H7 (cell line): ENCODE measurements around the gene AGAP1. TPM values are rescaled to one million over a fixed set of nuclear protein-coding genes. Genes with fewer than 3 reads are reported as not detected.

ENCODE experiments used
- DNase-seq: peaks from one replicate; pipeline ENCODE4 v3.0.0; 2012
- H3K27me3 ChIP-seq: 2 replicates; pipeline ENCODE4 v1.6.0; 2011; ENCODE audit warnings: mild to moderate bottlenecking, low read length; ENCODE audit not compliant: control insufficient read depth, insufficient read depth
- H3K36me3 ChIP-seq: replicated peaks from 2 replicates; pipeline ENCODE4 v1.5.1; 2011; ENCODE audit warnings: low read length; ENCODE audit not compliant: control insufficient read depth, insufficient read depth
- H3K4me3 ChIP-seq: 2 replicates; pipeline ENCODE4 v1.5.1; 2011; ENCODE audit warnings: low read depth, mild to moderate bottlenecking, control low read depth, low read length, moderate library complexity; ENCODE audit not compliant: insufficient read depth
- total RNA-seq: library from RNA; depleted of rRNA; stranded (reverse); fragments of >200 nt; shearing (Covaris generic); gene quantifications from 2 replicates; pipeline ENCODE4 v1.2.3, GENCODE V29; 2014

Gene AGAP1
- total RNA-seq, 1 experiment from 2014 or later: 12.6 TPM

DNA sequence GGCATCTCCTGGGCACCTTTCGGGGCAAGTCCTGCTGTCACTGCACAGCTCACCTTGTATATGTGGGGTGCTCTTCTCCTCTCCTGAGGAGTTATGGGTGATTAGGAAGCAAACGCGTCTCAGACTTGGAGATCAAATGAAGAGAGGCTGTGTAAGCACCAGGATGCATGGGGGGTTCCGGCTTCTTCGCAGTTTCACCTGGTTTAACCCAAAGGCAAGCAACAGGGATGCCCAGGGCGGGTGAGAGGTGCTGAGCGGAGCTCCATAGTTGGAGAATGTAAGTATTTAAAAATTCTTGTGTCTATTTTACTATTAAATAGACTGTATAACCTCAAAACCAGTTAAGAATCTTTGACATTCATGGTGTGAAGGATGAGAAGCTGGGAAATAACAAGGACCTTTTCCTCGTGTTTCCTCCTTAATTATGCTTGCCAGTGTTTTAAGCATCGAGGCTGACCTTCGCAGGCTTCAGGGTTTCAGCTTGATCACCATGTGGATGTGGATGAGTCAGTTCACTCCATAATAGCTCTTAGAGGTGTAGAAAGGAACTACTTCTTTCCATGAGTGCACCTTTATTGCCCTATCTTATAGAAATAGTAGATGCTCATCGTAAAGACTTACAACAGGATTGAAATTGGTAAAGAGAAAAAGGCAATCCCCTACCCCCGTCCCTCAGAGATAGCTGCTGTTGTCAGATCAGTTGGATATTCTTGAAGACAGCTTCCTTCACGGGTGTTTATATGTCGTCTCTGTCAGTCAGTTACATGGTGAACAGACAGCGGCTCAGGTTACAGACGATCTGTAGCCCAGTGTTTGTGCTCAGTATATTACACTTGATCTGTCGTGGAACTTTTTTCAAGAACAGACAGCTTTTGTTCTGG is 201.1 kb downstream of the AGAP1 start:
- DNase-seq: no peak
- no peaks in the 10 kb centered on the region for H3K36me3 ChIP-seq
- H3K27me3 ChIP-seq: no peaks in the 10 kb centered on the region
- no peak overlapping the region for H3K4me3 ChIP-seq

DNA sequence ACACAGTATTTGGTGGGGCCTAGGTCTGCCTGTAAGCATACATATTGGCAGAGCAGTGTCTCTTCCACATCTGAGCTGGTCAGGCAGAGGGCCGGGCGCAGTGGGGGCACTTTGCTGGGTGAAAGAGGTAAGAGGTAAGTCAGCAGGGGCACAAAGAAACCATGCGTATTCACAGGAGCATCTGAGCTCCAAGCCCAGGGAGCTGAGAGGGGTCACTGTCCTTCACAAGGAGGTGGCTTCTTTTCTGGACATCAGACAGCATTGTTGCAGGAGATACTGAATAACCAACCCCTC is 201.7 kb downstream of the AGAP1 start:
- Histone ChIP-seq H3K4me3 (no peak overlapping the region), H3K27me3 (no peaks in the 10 kb centered on the region), H3K36me3 (no peaks in the 10 kb centered on the region)
- no peak for DNase-seq

DNA sequence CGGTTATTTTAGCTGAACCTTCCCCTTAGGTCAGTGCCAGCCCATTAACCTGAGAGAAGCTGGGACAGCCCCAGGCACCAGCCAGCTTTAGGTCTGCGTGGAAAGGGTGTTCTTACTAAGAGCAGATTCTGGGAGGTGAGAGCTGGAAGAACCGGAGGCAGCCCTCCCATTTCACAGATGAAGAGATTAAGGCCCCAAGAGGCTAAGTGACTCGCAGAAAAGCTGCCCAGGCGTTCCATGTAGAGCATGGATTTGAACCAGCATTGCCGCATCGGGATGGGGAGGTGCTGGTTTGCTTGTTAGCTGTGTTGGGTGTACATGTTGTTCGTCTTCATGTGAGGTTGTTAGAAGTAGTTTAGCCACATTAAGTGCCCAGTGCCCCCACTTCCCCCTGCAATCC is 203.2 kb downstream of the AGAP1 start:
- DNase-seq: no peak
- no peaks in the 10 kb centered on the region for H3K27me3 ChIP-seq
- H3K4me3 ChIP-seq: no peak overlapping the region
- no peaks in the 10 kb centered on the region for H3K36me3 ChIP-seq

DNA sequence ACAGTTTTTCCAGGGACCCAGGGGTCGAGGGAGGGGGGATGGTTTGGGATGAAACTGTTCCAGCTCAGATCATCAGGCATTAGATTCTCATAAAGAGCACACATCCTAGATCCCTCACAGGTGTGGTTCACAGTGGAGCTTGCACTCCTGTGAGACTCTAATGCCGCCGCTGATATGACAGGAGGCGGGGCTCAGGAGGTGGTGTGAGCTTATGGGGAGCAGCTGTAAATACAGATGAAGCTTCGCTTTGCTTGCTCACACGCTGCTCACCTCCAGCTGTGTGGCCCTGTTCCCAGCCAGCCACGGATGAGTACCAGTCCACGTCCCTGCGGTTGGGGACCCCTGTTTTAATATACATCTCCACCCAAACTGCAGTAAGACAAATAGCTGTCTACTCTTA is 204.2 kb downstream of the AGAP1 start:
- Histone ChIP-seq H3K27me3 (no peaks in the 10 kb centered on the region), H3K36me3 (no peaks in the 10 kb centered on the region), H3K4me3 (no peak overlapping the region)
- no peak for DNase-seq

DNA sequence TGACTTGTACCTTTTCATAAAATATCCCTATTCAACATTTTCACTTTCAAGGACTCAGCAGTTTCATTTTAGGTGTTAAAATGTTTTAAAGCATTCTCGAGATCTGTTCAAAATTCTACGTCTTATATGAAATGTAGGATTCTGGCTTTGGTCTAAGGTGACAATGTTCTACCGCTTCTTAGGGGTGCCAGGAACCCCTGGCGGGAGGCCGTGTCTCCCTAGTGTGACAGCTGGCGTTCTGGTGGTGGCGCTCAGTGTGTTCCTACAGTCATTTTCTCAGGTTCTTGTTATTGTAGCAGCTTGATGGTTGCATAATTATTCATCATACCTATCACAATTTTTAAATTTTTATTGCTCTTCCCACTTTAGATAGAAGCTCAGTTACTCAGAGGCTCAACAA is 204.6 kb downstream of the AGAP1 start:
- DNase-seq: no peak
- Histone ChIP-seq H3K27me3 (no peaks in the 10 kb centered on the region), H3K36me3 (no peaks in the 10 kb centered on the region), H3K4me3 (no peak overlapping the region)

- H3K36me3 ChIP-seq: no peaks in the 10 kb centered on the region
- H3K4me3 ChIP-seq: no peak overlapping the region
- no peak for DNase-seq
- no peaks in the 10 kb centered on the region for H3K27me3 ChIP-seq
Measured at GRCh38 chr2:235699576-235699975, 205.7 kb downstream of the AGAP1 start.

DNA sequence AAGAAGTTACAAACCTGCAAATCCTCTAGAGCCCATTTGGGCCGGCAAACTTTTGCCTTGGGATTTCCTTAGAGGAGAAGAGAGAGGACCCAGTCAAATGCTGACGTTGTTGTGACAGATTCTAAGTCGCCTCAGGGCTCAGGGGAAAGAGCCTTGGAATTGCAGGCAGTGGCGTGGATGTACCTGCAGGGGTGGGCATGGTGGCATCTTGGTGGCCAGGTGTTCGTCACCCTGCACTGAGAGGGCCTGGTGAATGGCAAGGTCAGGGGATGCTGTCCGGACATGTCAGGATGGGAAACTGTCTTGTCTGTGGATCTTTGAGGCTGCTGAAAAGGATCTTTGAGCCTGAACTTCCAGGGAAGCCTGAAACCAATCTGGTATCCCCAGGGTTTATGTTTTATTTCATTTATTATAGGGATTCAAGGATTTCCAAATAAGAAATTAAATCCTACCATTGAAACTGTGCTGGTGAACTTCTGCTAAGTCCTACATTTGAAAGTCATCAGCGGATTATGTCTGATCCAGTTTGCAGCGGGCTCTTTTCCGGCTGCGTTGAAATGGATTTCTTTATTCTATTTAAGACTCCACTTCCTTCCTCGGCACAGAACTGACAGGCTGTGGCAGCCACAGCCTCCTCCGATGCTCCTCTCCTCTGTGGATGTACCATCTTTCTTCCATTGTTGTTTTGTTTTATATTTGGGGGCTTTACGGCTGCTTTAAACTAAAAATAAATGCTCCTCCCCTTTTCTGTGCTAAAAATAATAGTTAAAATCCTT is 207.6 kb downstream of the AGAP1 start:
- DNase-seq: no peak

GRCh38 chr2:235702186-235702585 is 208.3 kb downstream of the AGAP1 start:
- Histone ChIP-seq H3K27me3 (no peaks in the 10 kb centered on the region), H3K36me3 (no peaks in the 10 kb centered on the region), H3K4me3 (no peak overlapping the region)
- DNase-seq: no peak

More for the DNA sequence above, 207.6 kb downstream of the AGAP1 start:
- no peaks in the 10 kb centered on the region for H3K36me3 ChIP-seq
- H3K4me3 ChIP-seq: no peak overlapping the region
- H3K27me3 ChIP-seq: no peaks in the 10 kb centered on the region

DNA sequence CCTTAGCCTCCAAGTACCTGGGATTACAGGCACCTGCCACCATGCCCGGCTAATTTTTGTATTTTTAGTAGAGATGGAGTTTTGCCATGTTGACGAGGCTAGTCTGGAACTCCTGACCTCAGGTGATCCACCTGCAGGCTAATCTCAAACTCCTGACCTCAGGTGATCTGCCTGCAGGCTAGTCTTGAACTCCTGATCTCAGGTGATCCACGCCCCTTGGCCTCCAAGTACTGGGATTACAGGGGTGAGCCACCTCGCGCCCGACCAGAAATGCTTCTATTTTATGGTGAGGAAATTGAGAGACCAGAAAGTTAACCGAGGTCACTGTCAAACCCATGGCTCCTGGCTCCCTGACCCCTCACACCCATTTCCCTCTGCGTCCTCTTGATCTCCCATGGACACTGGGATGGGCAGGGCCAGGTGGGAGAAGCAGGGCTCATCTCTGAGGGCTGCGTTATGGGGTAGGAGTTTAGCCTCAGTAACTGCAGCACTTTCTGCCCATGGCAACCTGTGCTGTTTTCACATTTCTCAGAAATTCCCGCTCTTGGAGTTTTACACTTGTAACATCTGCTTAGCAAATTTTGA is 210.0 kb downstream of the AGAP1 start:
- Histone ChIP-seq H3K4me3 (no peak overlapping the region), H3K27me3 (no peaks in the 10 kb centered on the region), H3K36me3 (no peaks in the 10 kb centered on the region)
- DNase-seq: no peak

DNA sequence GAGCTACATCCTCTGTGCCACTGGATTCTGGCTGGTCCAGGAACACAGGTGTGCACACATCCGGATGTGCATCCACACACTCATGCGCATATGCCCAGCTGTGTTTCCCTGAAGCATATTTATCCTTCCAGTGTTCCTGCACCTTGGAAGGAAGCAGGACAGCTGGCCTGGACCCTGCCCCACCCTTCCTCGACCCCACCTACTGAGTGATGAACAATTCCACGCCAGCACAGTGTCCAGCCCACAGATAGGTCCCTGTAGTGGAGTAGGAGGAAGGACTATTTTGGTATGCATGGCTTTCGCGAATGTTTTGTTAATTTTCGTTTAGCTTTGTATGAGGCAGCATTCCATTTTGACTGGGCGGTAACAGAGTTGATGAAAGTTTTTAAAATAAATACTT is 211.5 kb downstream of the AGAP1 start:
- no peaks in the 10 kb centered on the region for H3K36me3 ChIP-seq
- H3K4me3 ChIP-seq: no peak overlapping the region
- no peaks in the 10 kb centered on the region for H3K27me3 ChIP-seq
- no peak for DNase-seq

GRCh38 chr2:235706506-235706905 is 212.7 kb downstream of the AGAP1 start:
- Histone ChIP-seq H3K36me3 (no peaks in the 10 kb centered on the region), H3K4me3 (no peak overlapping the region), H3K27me3 (no peaks in the 10 kb centered on the region)
- DNase-seq: no peak

- H3K4me3 ChIP-seq: no peak overlapping the region
- H3K36me3 ChIP-seq: no peaks in the 10 kb centered on the region
- DNase-seq: no peak
- no peaks in the 10 kb centered on the region for H3K27me3 ChIP-seq
Measured at GRCh38 chr2:235707411-235708096, 213.7 kb downstream of the AGAP1 start.

DNA sequence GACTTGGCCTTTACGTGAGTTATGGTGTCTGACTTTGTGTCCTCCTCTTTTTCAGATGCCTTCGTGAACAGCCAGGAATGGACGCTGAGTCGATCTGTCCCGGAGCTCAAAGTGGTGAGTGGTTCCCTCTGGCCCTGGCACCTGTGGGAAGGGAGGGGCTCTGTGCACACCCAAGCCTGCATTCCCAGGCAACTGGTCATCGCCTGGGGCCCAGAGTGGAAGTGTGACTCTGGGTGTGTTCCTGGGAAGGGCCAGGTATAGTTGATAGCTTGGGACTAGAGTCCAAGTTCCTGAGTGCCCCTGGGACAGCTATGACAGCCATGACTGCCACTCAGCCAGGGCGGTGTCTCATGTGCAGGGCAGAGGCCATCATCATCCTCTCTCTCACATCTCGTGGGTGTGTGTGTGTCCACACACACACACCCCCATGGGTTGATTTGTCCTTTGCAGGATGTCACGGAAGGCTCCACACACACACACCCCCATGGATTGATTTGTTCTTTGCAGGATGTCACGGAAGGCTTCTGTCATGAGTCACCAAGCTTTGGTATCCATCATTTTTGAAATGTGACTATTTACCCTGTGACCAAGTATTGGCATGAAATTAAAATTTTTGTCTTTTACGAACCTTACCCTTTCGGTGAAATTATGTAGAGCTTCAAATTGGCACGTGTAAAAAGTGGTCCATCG is 215.4 kb downstream of the AGAP1 start:
- DNase-seq: no peak
- Histone ChIP-seq H3K36me3 (no peaks in the 10 kb centered on the region), H3K4me3 (no peak overlapping the region), H3K27me3 (no peaks in the 10 kb centered on the region)
